Uterus (tissue), 2 donors: ENCODE data around the gene C13orf46.

Source experiments
- CTCF ChIP-seq, 4 experiments: fragments of 200-600 bp in 2 of 4; fragments of 450-650 bp in 2 of 4; sonication (generic) in 2 of 4; IDR thresholded peaks; one replicate each; pipeline ENCODE4 v1.5.1; 2016 to 2019; ENCODE audit warnings: antibody characterized with exemption in 4 of 4, mild to moderate bottlenecking in 2 of 4, moderate library complexity in 1 of 4
- POLR2A ChIP-seq, 2 donors: fragments of 450-650 bp; IDR thresholded peaks; one replicate each; pipeline ENCODE4 v1.6.1; 2016; ENCODE audit warnings: antibody characterized with exemption in 2 of 2, mild to moderate bottlenecking in 1 of 2, moderate library complexity in 1 of 2

DNA sequence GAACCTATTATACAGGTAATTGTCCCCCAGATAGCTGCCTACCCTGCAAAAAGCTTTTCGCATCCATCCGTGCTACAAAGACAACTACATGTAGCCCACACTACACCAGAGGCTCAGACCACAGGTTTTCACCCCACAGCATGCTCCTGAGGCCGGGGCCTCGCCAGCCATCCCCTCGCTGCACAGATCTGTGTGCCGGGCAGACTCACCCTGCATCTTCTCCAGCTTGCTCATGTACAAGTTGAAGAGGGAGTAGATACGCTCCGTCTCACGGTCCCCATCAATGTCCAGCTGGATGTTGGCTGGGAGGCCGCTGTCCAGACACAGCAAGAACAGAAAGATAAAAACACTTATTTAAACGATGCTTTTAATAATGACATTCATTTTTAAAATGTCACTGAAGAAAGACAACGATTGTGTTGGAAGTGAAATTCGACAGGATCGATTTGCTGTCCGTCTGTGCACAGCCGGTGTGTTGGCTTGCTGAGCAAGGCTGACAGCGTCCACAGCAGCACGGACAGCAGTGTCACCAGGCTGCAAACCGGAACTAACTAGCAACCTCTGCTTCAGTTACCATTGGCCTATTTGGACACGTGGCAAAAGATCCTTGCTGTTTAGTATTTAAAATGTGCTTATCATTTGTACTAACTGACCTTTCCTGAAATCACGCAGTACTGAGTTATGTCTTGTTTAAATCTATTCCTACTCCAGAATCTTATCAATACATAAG lies 18.6 kb upstream of the C13orf46 start:
- TF ChIP-seq CTCF (IDR thresholded peaks at IDR 0.05) (no peak), POLR2A (IDR thresholded peaks at IDR 0.05) (no peak)
